Fibroblast of villous mesenchyme (primary cell): Measurements from ENCODE around the gene ALDH1L1. TPM values are rescaled to one million over a fixed set of nuclear protein-coding genes. Genes with fewer than 3 reads are reported as not detected.

Experiments used
- DNase-seq: peaks from one replicate; pipeline ENCODE4 v3.0.0-alpha.2; 2010; ENCODE audit warnings: low read depth
- H3K4me3 ChIP-seq: 2 replicates; pipeline ENCODE4 v1.5.1; 2011; ENCODE audit warnings: low read depth, mild to moderate bottlenecking, low read length
- CTCF ChIP-seq: IDR thresholded peaks from 2 replicates; pipeline ENCODE4 v1.5.1; 2012; ENCODE audit warnings: low read depth, mild to moderate bottlenecking, low read length; ENCODE audit not compliant: insufficient read depth
- total RNA-seq: library from RNA; depleted of rRNA; stranded (reverse); fragments of >200 nt; gene quantifications from 2 replicates; pipeline ENCODE4 v1.2.3, GENCODE V29; 2012

ALDH1L1 gene
- total RNA-seq, 1 donor, result 3.9 TPM

- TF ChIP-seq CTCF, result no peak
- no peak for DNase-seq
- no peak overlapping the region for H3K4me3 ChIP-seq
Observed at GRCh38 chr3:126211569-126211968, 31.2 kb upstream of the ALDH1L1 start.

GRCh38 chr3:126210606-126211005 is 30.2 kb upstream of the ALDH1L1 start:
- TF ChIP-seq CTCF, result no peak
- DNase-seq, result no peak

GRCh38 chr3:126209741-126210140 is 29.4 kb upstream of the ALDH1L1 start:
- DNase-seq, result no peak
- TF ChIP-seq CTCF, result no peak
- H3K4me3 ChIP-seq, result no peak overlapping the region

More at GRCh38 chr3:126210606-126211005, 30.2 kb upstream of the ALDH1L1 start:
- H3K4me3 ChIP-seq, result no peak overlapping the region

- no peak for TF ChIP-seq CTCF
Observed at GRCh38 chr3:126208606-126209256, 28.3 kb upstream of the ALDH1L1 start.

GRCh38 chr3:126208182-126208581 is 27.8 kb upstream of the ALDH1L1 start:
- no peak overlapping the region for H3K4me3 ChIP-seq
- TF ChIP-seq CTCF, result no peak
- DNase-seq, result no peak

More at GRCh38 chr3:126208606-126209256, 28.3 kb upstream of the ALDH1L1 start:
- no peak overlapping the region for H3K4me3 ChIP-seq
- DNase-seq, result peak; percentile 90

GRCh38 chr3:126207166-126207565 is 26.8 kb upstream of the ALDH1L1 start:
- no peak for TF ChIP-seq CTCF
- H3K4me3 ChIP-seq, result no peak overlapping the region
- DNase-seq, result no peak
